HepG2 (cell line): ENCODE data around the gene SYCP2. TPM values are rescaled to one million over a fixed set of nuclear protein-coding genes. Genes with fewer than 3 reads are reported as not detected.
A peak's percentile ranks its signal among the peaks of the same experiment; 100 is the strongest.

Experiments
- ATAC-seq: fragments of 200-7000 bp; cut with Tn5 transposase; 3 replicates; pipeline ENCODE4 v1.9.1; 2020; ENCODE audit warnings: mild to moderate bottlenecking, moderate library complexity
- BruUV-seq: library from RNA; stranded (reverse); fragments of 400-500 nt; replicated peaks from 2 replicates; lab custom pipeline; 2021; lab: Mats Ljungman, UMichigan
- CTCF ChIA-PET: fragments of 300-600 bp; formaldehyde crosslinking; extraction: SDS; loops from one replicate; lab custom pipeline; 2021; ENCODE audit warnings: low total read pairs, inconsistent platforms, low intra/inter-chr PET ratio; lab: Yijun Ruan, JAX
- POLR2A ChIA-PET: fragments of 350-600 bp; sonication (Branson Sonifier 250); formaldehyde crosslinking; loops from one replicate; lab custom pipeline; 2020; ENCODE audit warnings: antibody characterized with exemption, inconsistent platforms; lab: Yijun Ruan, JAX
- DNase-seq: peaks from one replicate; pipeline ENCODE4 v3.0.0-alpha.2; 2015; ENCODE audit warnings: low spot score
- FAIRE-seq: peaks from 3 replicates; lab custom pipeline; 2011; peaks lifted over from hg19 to GRCh38; lab: Jason Lieb, UNC
- H2AFZ ChIP-seq: one replicate; pipeline ENCODE4 v1.6.1; 2011; ENCODE audit warnings: low read length, inconsistent platforms
- H3K27ac ChIP-seq: fragments of 300-600 bp; 3 replicates; pipeline ENCODE4 v1.8.0; 2011; ENCODE audit warnings: mixed run types, mild to moderate bottlenecking, mixed read lengths, low read length, inconsistent platforms; ENCODE audit not compliant: insufficient read depth; ENCODE audit errors: extremely low read length
- H3K27me3 ChIP-seq, 2 experiments: fragments of 200-600 bp in 1 of 2; 2 replicates in 1 of 2; 3 replicates in 1 of 2; pipeline versions ENCODE4 v1.6.0 to v1.8.0; 2011; ENCODE audit warnings: low read length in 2 of 2, mild to moderate bottlenecking in 2 of 2, moderate library complexity in 2 of 2, inconsistent platforms in 1 of 2; ENCODE audit not compliant: insufficient read depth in 2 of 2, control insufficient read depth in 1 of 2
- H3K36me3 ChIP-seq, 2 experiments: fragments of 200-600 bp in 1 of 2; replicated peaks in 1 of 2; 2 replicates in 1 of 2; 3 replicates in 1 of 2; pipeline versions ENCODE4 v1.5.1 to v1.8.0; 2011; ENCODE audit warnings: low read length in 2 of 2, inconsistent platforms in 1 of 2; ENCODE audit not compliant: insufficient read depth in 2 of 2, control insufficient read depth in 1 of 2
- H3K4me1 ChIP-seq: 2 replicates; pipeline ENCODE4 v1.5.1; 2012; ENCODE audit warnings: low read length, inconsistent platforms; ENCODE audit not compliant: insufficient read depth
- H3K4me2 ChIP-seq: 2 replicates; pipeline ENCODE4 v1.6.0; 2011; ENCODE audit warnings: low read depth, low read length, inconsistent platforms
- H3K4me3 ChIP-seq, 3 experiments: fragments of 200-600 bp in 1 of 3; sonication (generic), shearing (Covaris generic) in 1 of 3; replicated peaks in 1 of 3; 2 replicates each; pipeline ENCODE4 v1.5.1; 2011 to 2016; ENCODE audit warnings: low read length in 3 of 3, inconsistent platforms in 2 of 3, low read depth in 2 of 3, mild to moderate bottlenecking in 2 of 3, control low read depth in 1 of 3, mixed read lengths in 1 of 3; ENCODE audit not compliant: insufficient read depth in 1 of 3
- H3K79me2 ChIP-seq: one replicate; pipeline ENCODE4 v1.6.1; 2011; ENCODE audit warnings: low read length, inconsistent platforms; ENCODE audit not compliant: insufficient read depth
- H3K9ac ChIP-seq: 2 replicates; pipeline ENCODE4 v1.6.0; 2011; ENCODE audit warnings: mild to moderate bottlenecking, low read depth, low read length, inconsistent platforms; ENCODE audit not compliant: insufficient read depth
- H3K9me3 ChIP-seq: 2 replicates; pipeline ENCODE4 v1.5.1; 2012; ENCODE audit warnings: mild to moderate bottlenecking, low read length
- H4K20me1 ChIP-seq: 2 replicates; pipeline ENCODE4 v1.6.0; 2011; ENCODE audit warnings: inconsistent platforms, mild to moderate bottlenecking, low read length, moderate library complexity; ENCODE audit not compliant: insufficient read depth
- DMTF1 ChIP-seq: sonication (generic); formaldehyde crosslinking; IDR thresholded peaks from 2 replicates; pipeline ENCODE4 v1.4.0; 2020; ENCODE audit warnings: mild to moderate bottlenecking, missing genetic modification reagents
- MAFK ChIP-seq, 2 experiments: IDR thresholded peaks in 1 of 2; conservative IDR thresholded peaks in 1 of 2; 2 replicates each; pipeline ENCODE4 v1.6.1; 2011; ENCODE audit warnings: improper control_type of control experiment in 2 of 2, low read length in 2 of 2
- PBX3 ChIP-seq: sonication (generic); formaldehyde crosslinking; IDR thresholded peaks from 2 replicates; pipeline ENCODE4 v1.8.1; 2023; ENCODE audit warnings: missing genetic modification reagents, inconsistent platforms, borderline replicate concordance
- ZFP36 ChIP-seq: fragments of 150-350 bp; IDR thresholded peaks from 2 replicates; pipeline ENCODE4 v1.6.1; 2018; ENCODE audit warnings: borderline replicate concordance, low read length, low read depth; ENCODE audit not compliant: partially characterized antibody
- ZNF776 ChIP-seq: sonication (generic); formaldehyde crosslinking; IDR thresholded peaks from 2 replicates; pipeline ENCODE4 v1.4.0; 2020; ENCODE audit warnings: mild to moderate bottlenecking, missing genetic modification reagents
- WGBS: methylation state at CpG from one replicate; pipeline ENCODE4 v1.1.6; 2017; ENCODE audit warnings: low lambda C conversion rate; 5-methylcytosine and 5-hydroxymethylcytosine counted together
- in situ Hi-C: cut with HindIII; loops from 2 replicates; pipeline ENCODE4 v1.10.0; 2017; ENCODE audit warnings: low pct_unique_long_range_greater_than_20kb; ENCODE audit not compliant: extremely low pct_ligation_motif_present
- intact Hi-C: fragments of 100-400 bp; cut with micrococcal nuclease; formaldehyde crosslinking; loops from one replicate; pipeline ENCODE4 v1.10.0; 2022; ENCODE audit not compliant: unreplicated experiment
- polyA plus RNA-seq, 8 experiments: library from polyadenylated mRNA; depleted of rRNA in 3 of 8; stranded (reverse) in 7 of 8; unstranded in 1 of 8; fragments of >200 nt; fragmentation: Illumina TruSeq in 4 of 8; extraction: Trizol in 4 of 8; gene quantifications; 2 replicates each; pipeline versions ENCODE4 v1.2.1 to v1.2.3, GENCODE V29; 2011 to 2016; ENCODE audit warnings: low read depth in 4 of 8, missing spikeins in 1 of 8, mixed read lengths in 1 of 8; ENCODE audit not compliant: insufficient read depth in 1 of 8
- total RNA-seq, 5 experiments: library from RNA; depleted of rRNA; stranded (reverse); fragments of >200 nt; fragmentation: Illumina TruSeq; extraction: Trizol; gene quantifications; 2 replicates each; pipeline ENCODE4 v1.2.3, GENCODE V29; 2016; ENCODE audit warnings: low read depth in 1 of 5

Gene SYCP2
- total and polyA plus RNA-seq, 2 of the 13 experiments (the other 11 are each of a cell fraction or from before 2014, with no cell fraction given): 0.07 to 0.24 TPM

- TF ChIP-seq DMTF1 (no peak), ZNF776 (CRISPR knock-in tag) (no peak), PBX3 (CRISPR knock-in tag) (no peak)
These were observed 113.8 kb downstream of the SYCP2 start (continued) for GRCh38 chr20:59819496-59820203.

- no peak overlapping the region for H2AFZ ChIP-seq
These were observed 114.5 kb downstream of the SYCP2 start for GRCh38 chr20:59818911-59819310.

More at GRCh38 chr20:59818911-59819310, 114.5 kb downstream of the SYCP2 start:
- FAIRE-seq: no peak
- H3K27me3 ChIP-seq: peaks cover 0 to 40% of the 10 kb centered on the region in 2 experiments; a peak in 3 of 5 replicates
- ATAC-seq: no peak
- no peaks in the 10 kb centered on the region for H4K20me1 ChIP-seq
- POLR2A ChIA-PET: no interaction called here
- in situ Hi-C loops: no loop called here
- CTCF ChIA-PET: no interaction called here
- H3K4me2 ChIP-seq: no peak overlapping the region
- no peaks in the 10 kb centered on the region for H3K36me3 ChIP-seq
- H3K27ac ChIP-seq: no peak overlapping the region
- no TSS peak for BruUV-seq
- DNase-seq: no peak
- no peak overlapping the region for H3K9ac ChIP-seq
- TF ChIP-seq MAFK (conservative IDR thresholded peaks at IDR 0.05 in 1 of 2, IDR thresholded peaks at IDR 0.05 in 1 of 2; ENCODE audit: low read length in 2 of 2): peak; percentile 39 to 51; a peak in 1 of 4 replicates
- TF ChIP-seq ZFP36: no peak
- no peaks in the 10 kb centered on the region for H3K4me1 ChIP-seq
- WGBS: 18% methylated on average over 10 of the region's 10 CpGs
- H3K4me3 ChIP-seq: no peak overlapping the region
- no peaks in the 10 kb centered on the region for H3K9me3 ChIP-seq
- H3K79me2 ChIP-seq: no peaks in the 10 kb centered on the region
- intact Hi-C loops: no loop called here
